Osteoblast (primary cell): ENCODE measurements around the gene ACAD11. TPM values are rescaled to one million over a fixed set of nuclear protein-coding genes. Genes with fewer than 3 reads are reported as not detected.
"Not testable (repeated sequence)": the region's sequence is repeated elsewhere in the genome, so short reads cannot be mapped to it uniquely, and the experiment has no call there.

ENCODE experiments used
- DNase-seq: peaks from one replicate; pipeline ENCODE4 v3.0.0; 2011; ENCODE audit warnings: low spot score, mixed read lengths; ENCODE audit not compliant: insufficient read length; ENCODE audit errors: missing footprints
- H2AFZ ChIP-seq: 2 replicates; pipeline ENCODE4 v1.6.0; 2011; ENCODE audit warnings: mild to moderate bottlenecking, low read length
- H3K27ac ChIP-seq: 2 replicates; pipeline ENCODE4 v1.5.1; 2011; ENCODE audit warnings: mild to moderate bottlenecking, low read depth, low read length, moderate library complexity
- H3K27me3 ChIP-seq: 2 replicates; pipeline ENCODE4 v1.6.0; 2012; ENCODE audit warnings: mild to moderate bottlenecking, control low read depth, inconsistent platforms, low read length, moderate library complexity; ENCODE audit not compliant: insufficient read depth
- H3K36me3 ChIP-seq: 2 replicates; pipeline ENCODE4 v1.5.1; 2011; ENCODE audit warnings: mild to moderate bottlenecking, low read length, control low read depth, moderate library complexity; ENCODE audit not compliant: insufficient read depth
- H3K4me1 ChIP-seq: 2 replicates; pipeline ENCODE4 v1.5.1; 2011; ENCODE audit warnings: mild to moderate bottlenecking, low read length, control low read depth, moderate library complexity; ENCODE audit not compliant: insufficient read depth
- H3K4me2 ChIP-seq: 2 replicates; pipeline ENCODE4 v1.6.0; 2011; ENCODE audit warnings: mild to moderate bottlenecking, low read length; ENCODE audit not compliant: insufficient read depth
- H3K4me3 ChIP-seq: fragments of 200-600 bp; sonication (generic); 3 replicates; pipeline ENCODE4 v1.5.1; 2012; ENCODE audit warnings: mild to moderate bottlenecking, low read length, inconsistent platforms; ENCODE audit not compliant: insufficient read depth
- H3K79me2 ChIP-seq: 2 replicates; pipeline ENCODE4 v1.6.0; 2012; ENCODE audit warnings: mild to moderate bottlenecking, low read length, control low read depth, inconsistent platforms; ENCODE audit not compliant: insufficient read depth
- H3K9me3 ChIP-seq: 2 replicates; pipeline ENCODE4 v1.5.1; 2011; ENCODE audit warnings: low read depth, low read length, control low read depth
- H4K20me1 ChIP-seq: 2 replicates; pipeline ENCODE4 v1.6.0; 2012; ENCODE audit warnings: mild to moderate bottlenecking, low read length, control low read depth; ENCODE audit not compliant: insufficient read depth
- total RNA-seq: library from RNA; depleted of rRNA; stranded (reverse); fragments of >200 nt; gene quantifications from 2 replicates; pipeline ENCODE4 v1.2.3, GENCODE V29; 2012
- TF ChIP-seq, protein P1 (sequence below): IDR thresholded peaks from 2 replicates; pipeline ENCODE4 v1.5.1; 2011; ENCODE audit warnings: mild to moderate bottlenecking, low read depth, low read length, moderate library complexity; ENCODE audit errors: extremely low read depth

ACAD11 gene
- total RNA-seq, 1 donor, result 31.1 TPM

DNA sequence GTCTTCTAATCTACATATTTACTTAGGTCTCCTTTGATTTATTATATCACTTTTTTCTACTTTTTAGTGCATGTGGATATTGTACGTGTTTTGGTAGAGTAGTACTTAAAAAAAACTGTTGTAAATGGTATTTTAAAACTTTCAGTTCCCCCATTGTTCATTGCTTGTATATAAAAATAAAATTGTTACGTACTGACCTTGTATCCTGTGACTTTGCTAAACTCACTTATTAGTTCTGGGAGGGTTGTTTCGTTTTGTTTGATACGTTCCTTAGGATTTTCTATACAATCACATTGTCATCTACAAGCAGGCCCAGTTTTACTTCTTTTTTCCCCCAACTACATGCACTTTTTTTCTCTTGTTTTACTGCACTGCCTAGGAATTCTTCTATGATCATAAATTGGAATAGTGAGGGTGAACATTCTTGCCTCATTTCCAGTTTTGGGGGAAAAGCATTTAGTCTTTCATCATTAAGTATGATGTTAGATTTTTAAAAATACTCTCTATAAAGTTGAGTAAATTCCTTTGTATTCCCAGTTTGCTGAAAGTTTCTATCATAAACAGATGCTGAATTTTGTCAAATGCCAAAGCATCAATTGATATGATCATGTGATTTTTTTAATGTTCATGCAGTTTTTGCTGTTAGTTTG lies 96.1 kb downstream of the ACAD11 start:
- no peak for DNase-seq
- Histone ChIP-seq H3K27ac (no peak overlapping the region), H3K4me3 (no peak overlapping the region)

DNA sequence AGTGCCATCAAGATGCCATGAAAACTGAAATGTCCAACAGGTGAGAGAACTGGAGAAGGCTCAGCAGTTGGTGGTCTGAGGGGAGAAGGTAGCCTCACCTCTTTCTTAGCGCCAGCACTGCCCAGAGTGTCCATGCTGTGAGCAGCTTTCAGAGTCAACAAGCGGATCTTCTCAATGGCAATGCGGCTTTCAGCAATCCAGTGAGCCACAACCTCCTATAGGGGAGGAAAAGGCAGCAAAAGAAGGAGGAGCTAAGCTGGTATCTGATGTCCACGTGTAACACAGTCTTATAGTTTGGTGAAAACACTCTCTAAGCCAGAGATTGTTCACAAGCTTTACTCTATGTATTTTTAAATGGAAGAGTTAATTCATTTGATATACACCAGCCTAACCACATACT lies 98.6 kb downstream of the ACAD11 start:
- H3K36me3 ChIP-seq, result peaks cover 10% of the 10 kb centered on the region
- H3K4me3 ChIP-seq, result no peak overlapping the region
- H2AFZ ChIP-seq, result no peak overlapping the region
- H3K79me2 ChIP-seq, result no peaks in the 10 kb centered on the region
- H3K4me2 ChIP-seq, result no peak overlapping the region
- TF ChIP-seq, protein P1, sequence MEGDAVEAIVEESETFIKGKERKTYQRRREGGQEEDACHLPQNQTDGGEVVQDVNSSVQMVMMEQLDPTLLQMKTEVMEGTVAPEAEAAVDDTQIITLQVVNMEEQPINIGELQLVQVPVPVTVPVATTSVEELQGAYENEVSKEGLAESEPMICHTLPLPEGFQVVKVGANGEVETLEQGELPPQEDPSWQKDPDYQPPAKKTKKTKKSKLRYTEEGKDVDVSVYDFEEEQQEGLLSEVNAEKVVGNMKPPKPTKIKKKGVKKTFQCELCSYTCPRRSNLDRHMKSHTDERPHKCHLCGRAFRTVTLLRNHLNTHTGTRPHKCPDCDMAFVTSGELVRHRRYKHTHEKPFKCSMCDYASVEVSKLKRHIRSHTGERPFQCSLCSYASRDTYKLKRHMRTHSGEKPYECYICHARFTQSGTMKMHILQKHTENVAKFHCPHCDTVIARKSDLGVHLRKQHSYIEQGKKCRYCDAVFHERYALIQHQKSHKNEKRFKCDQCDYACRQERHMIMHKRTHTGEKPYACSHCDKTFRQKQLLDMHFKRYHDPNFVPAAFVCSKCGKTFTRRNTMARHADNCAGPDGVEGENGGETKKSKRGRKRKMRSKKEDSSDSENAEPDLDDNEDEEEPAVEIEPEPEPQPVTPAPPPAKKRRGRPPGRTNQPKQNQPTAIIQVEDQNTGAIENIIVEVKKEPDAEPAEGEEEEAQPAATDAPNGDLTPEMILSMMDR, result no peak
- no peaks in the 10 kb centered on the region for H3K9me3 ChIP-seq
- H3K27me3 ChIP-seq, result no peaks in the 10 kb centered on the region
- no peaks in the 10 kb centered on the region for H3K4me1 ChIP-seq
- H3K27ac ChIP-seq, result no peak overlapping the region
- no peak for DNase-seq
- no peaks in the 10 kb centered on the region for H4K20me1 ChIP-seq

More for the DNA sequence above, 96.1 kb downstream of the ACAD11 start:
- no peaks in the 10 kb centered on the region for H3K79me2 ChIP-seq
- peaks cover 10% of the 10 kb centered on the region for H3K36me3 ChIP-seq
- H3K27me3 ChIP-seq, result no peaks in the 10 kb centered on the region
- H3K4me1 ChIP-seq, result no peaks in the 10 kb centered on the region
- H4K20me1 ChIP-seq, result no peaks in the 10 kb centered on the region
- no peak overlapping the region for H3K4me2 ChIP-seq
- TF ChIP-seq, protein P1, result no peak
- H2AFZ ChIP-seq, result no peak overlapping the region
- no peaks in the 10 kb centered on the region for H3K9me3 ChIP-seq

DNA sequence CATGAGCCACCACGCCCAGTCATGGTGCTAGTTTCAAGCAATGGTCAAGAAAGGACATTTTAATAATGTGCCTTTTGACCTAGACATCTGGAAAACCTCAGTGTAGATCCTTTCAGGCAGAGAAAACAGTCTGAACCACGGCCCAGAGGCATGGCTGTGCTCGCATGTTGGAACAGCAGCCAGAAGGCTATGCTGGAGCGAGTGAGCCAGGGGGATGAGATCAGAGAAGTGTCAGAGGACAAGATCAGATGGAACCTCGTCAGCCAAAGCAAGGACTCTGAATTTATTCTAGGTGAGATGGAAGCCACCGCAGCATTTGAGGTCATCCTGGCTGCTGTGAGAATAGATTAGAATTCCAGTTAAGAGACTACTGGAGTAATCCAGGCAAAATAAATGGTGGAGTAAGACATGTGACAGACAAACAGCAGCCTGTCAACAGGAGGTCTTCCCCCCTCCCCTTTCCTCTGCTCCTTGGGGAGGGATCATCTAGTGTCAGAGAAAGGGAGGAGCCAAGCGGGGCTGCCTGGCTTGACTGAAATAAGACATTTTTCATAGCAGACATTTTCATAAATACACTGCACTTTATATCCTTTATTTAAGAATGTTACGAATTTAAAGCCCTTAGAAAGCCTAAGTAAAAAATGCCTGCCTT lies 103.0 kb downstream of the ACAD11 start:
- Histone ChIP-seq H3K36me3 (peaks cover 10% of the 10 kb centered on the region), H3K4me1 (no peaks in the 10 kb centered on the region), H3K27ac (no peak overlapping the region), H3K9me3 (no peaks in the 10 kb centered on the region), H3K4me2 (no peak overlapping the region), H2AFZ (no peak overlapping the region), H3K4me3 (no peak overlapping the region), H4K20me1 (no peaks in the 10 kb centered on the region), H3K27me3 (no peaks in the 10 kb centered on the region), H3K79me2 (no peaks in the 10 kb centered on the region)
- TF ChIP-seq, protein P1, result no peak
- DNase-seq, result no peak

DNA sequence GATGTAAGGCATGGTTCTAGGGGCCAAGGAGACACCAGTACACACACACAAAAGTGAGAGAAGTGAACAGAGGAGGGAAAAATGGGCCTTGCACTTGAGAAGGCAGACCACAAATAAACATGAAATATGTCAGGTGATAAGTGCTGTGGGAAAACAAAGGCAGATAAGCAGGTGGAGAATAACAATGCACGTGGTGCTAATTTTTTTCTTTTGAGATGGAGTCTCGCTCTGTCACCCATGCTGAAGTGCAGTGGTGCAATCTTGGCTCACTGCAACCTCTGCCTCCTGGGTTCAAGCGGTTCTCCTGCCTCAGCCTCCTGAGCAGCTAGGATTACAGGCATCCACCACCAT lies 103.6 kb downstream of the ACAD11 start:
- not testable (repeated sequence) for H3K4me3 ChIP-seq, H3K9me3 ChIP-seq, H3K4me1 ChIP-seq, H3K27me3 ChIP-seq, H4K20me1 ChIP-seq, H3K4me2 ChIP-seq, DNase-seq, H3K79me2 ChIP-seq, H3K27ac ChIP-seq, H2AFZ ChIP-seq
- peaks cover 10% of the 10 kb centered on the region for H3K36me3 ChIP-seq
